ENCODE data around the gene APH1B. TPM values are rescaled to one million over a fixed set of nuclear protein-coding genes. Genes with fewer than 3 reads are reported as not detected.
A peak's percentile ranks its signal among the peaks of the same experiment; 100 is the strongest.

APH1B gene
- total and polyA plus RNA-seq, 10 donors, result 8.7 to 51.5 (median 30.2) TPM

- peak overlapping the region in 4 of 8 donors; percentile 32 to 53 (median 49) for H3K27ac ChIP-seq
- intact Hi-C loops (cut with DNase I; ENCODE audit: low total_unique reads), result loop anchor here (5.0 kb wide), 1 partner anchor 115 kb away; no protein-coding TSS in a partner anchor
- peaks cover 0 to 72% (median 18%) of the 10 kb centered on the region in 6 donors for H3K36me3 ChIP-seq
Measured at GRCh38 chr15:63287109-63287508, 9.7 kb downstream of the APH1B start.

GRCh38 chr15:63288342-63288741 lies 10.9 kb downstream of the APH1B start:
- H3K36me3 ChIP-seq, result peaks cover 0 to 76% (median 18%) of the 10 kb centered on the region in 6 donors
- DNase-seq, result no peak
- H3K27me3 ChIP-seq (replicated peaks in 1 of 7), result no peaks in the 10 kb centered on the region
- TF ChIP-seq POLR2A (IDR thresholded peaks at IDR 0.05) (no peak), CTCF (IDR thresholded peaks at IDR 0.05 in 8 of 11, conservative IDR thresholded peaks at IDR 0.05 in 3 of 11) (no peak), POLR2AphosphoS5 (IDR thresholded peaks at IDR 0.05) (no peak)
- H3K27ac ChIP-seq, result peak overlapping the region in 2 of 8 donors; percentile 10 to 33
- 59 to 85% (median 71%) methylated on average over 1 of the region's 1 CpG for WGBS, 5 donors
- H3K4me1 ChIP-seq, result peaks cover 0 to 69% (median 32%) of the 10 kb centered on the region in 6 donors
- no peaks in the 10 kb centered on the region for H3K9me3 ChIP-seq
- intact Hi-C loops (cut with DNase I; ENCODE audit: low total_unique reads), result loop anchor here (5.0 kb wide), 1 partner anchor 114 kb away; no protein-coding TSS in a partner anchor
- H3K4me3 ChIP-seq, result no peak overlapping the region

More at GRCh38 chr15:63287109-63287508, 9.7 kb downstream of the APH1B start:
- TF ChIP-seq POLR2AphosphoS5 (IDR thresholded peaks at IDR 0.05), result no peak
- TF ChIP-seq CTCF (IDR thresholded peaks at IDR 0.05 in 8 of 11, conservative IDR thresholded peaks at IDR 0.05 in 3 of 11), result no peak
- TF ChIP-seq POLR2A (IDR thresholded peaks at IDR 0.05), result no peak
- no peak for DNase-seq
- WGBS, 5 donors, result 74 to 83% (median 79%) methylated on average over 2 of the region's 2 CpGs
- Histone ChIP-seq H3K27me3 (replicated peaks in 1 of 7) (no peaks in the 10 kb centered on the region), H3K9me3 (no peaks in the 10 kb centered on the region), H3K4me1 (peaks cover 0 to 69% (median 35%) of the 10 kb centered on the region in 6 donors), H3K4me3 (no peak overlapping the region)

DNA sequence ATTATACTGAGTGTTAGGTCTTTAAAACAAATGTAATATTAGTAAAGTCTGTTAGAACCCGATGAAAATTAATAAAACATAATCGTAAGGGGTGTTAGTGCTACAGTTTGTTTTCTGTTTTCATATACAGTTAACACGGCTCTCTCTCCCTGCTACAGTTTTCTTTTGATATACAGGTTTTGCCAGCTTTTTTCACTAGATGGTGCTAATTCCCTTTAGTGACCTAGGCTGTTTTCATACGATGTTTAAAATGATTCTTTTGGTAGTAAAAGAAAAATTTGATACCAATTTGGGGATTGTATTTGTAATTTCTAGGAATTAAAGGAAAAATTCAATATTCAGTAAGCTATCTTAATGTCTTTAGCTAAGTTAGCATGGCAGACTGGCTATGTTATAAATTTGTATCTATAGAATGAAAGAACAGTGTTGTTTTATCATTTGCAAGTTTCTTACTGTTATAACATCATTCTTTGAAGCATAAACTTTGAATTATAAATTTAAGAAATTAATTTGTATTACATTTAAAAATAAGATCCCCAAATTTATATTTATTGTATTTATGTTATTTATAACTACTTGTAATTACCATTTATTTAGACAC lies 11.5 kb downstream of the APH1B start:
- Histone ChIP-seq H3K27ac (peak overlapping the region in 2 of 8 donors; percentile 10 to 33), H3K27me3 (replicated peaks in 1 of 7) (no peaks in the 10 kb centered on the region), H3K4me1 (peaks cover 0 to 69% (median 30%) of the 10 kb centered on the region in 6 donors), H3K4me3 (no peak overlapping the region), H3K9me3 (no peaks in the 10 kb centered on the region), H3K36me3 (peaks cover 0 to 71% (median 18%) of the 10 kb centered on the region in 6 donors)
- WGBS, 5 donors, result 3 to 7% (median 4%) methylated on average over 4 of the region's 4 CpGs
- intact Hi-C loops (cut with DNase I; ENCODE audit: low total_unique reads), result loop anchor here (5.0 kb wide), 1 partner anchor 113 kb away; no protein-coding TSS in a partner anchor
- no peak for TF ChIP-seq POLR2A (IDR thresholded peaks at IDR 0.05)
- no peak for TF ChIP-seq POLR2AphosphoS5 (IDR thresholded peaks at IDR 0.05)
- TF ChIP-seq CTCF (IDR thresholded peaks at IDR 0.05 in 8 of 11, conservative IDR thresholded peaks at IDR 0.05 in 3 of 11), result peak; percentile 19 to 76 (median 67)
- no peak for DNase-seq

DNA sequence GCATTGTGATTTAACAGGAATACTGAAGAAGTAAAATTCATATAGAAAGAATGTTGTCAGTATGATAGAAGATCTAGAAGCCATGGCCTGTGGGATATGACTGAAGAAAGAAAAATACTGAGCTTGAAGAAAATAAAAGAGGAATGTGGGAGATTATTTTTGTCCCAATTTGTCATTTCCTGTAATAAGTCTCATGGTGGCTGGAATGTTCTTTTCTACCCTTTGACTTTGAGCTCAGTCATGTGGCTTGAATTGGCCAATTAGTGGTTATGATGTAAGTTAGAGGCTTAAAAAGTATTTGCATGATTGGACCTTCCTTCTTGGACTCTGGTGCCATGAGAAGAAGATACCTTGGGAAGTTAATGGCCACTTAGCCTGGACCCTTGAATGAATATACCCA lies 14.1 kb downstream of the APH1B start:
- TF ChIP-seq POLR2A (IDR thresholded peaks at IDR 0.05) (no peak), POLR2AphosphoS5 (IDR thresholded peaks at IDR 0.05) (no peak), CTCF (IDR thresholded peaks at IDR 0.05 in 8 of 11, conservative IDR thresholded peaks at IDR 0.05 in 3 of 11) (no peak)
- no peaks in the 10 kb centered on the region for H3K9me3 ChIP-seq
- peak overlapping the region in 7 of 8 donors; percentile 39 to 66 (median 56) for H3K27ac ChIP-seq
- H3K4me1 ChIP-seq, result peaks cover 0 to 94% (median 38%) of the 10 kb centered on the region in 6 donors
- intact Hi-C loops (cut with DNase I; ENCODE audit: low total_unique reads), result no loop called here
- no peak overlapping the region for H3K4me3 ChIP-seq
- DNase-seq, result no peak
- H3K36me3 ChIP-seq, result peaks cover 0 to 53% (median 8%) of the 10 kb centered on the region in 6 donors
- no peaks in the 10 kb centered on the region for H3K27me3 ChIP-seq (replicated peaks in 1 of 7)
